Activated CD8-positive, alpha-beta memory T cell treated with anti-CD3 and anti-CD28 coated beads for 1 hour (primary cell): ENCODE measurements around the gene EXO1.
A peak's percentile ranks its signal among the peaks of the same experiment; 100 is the strongest.
"Not testable (repeated sequence)": the region's sequence is repeated elsewhere in the genome, so short reads cannot be mapped to it uniquely, and the experiment has no call there.

Experiments used
- DNase-seq, 2 donors: peaks; one replicate each; pipeline ENCODE4 v3.0.0-alpha.2; 2020; ENCODE audit warnings: low read depth in 1 of 2; ENCODE audit errors: extremely low read depth in 1 of 2

EXO1 gene

GRCh38 chr1:241847796-241848685 is at the start of gene EXO1:
EXO1 (plus strand) TSS chr1:241848204; CDS start chr1:241850426, 2,222 bp downstream.
- peak; percentile 66 to 79 for DNase-seq

GRCh38 chr1:241799416-241799815 is 48.6 kb upstream of the EXO1 start:
- DNase-seq: no peak

GRCh38 chr1:241800640-241801039 is 47.4 kb upstream of the EXO1 start:
- no peak for DNase-seq

- DNase-seq: no peak
Measured at GRCh38 chr1:241802863-241803262, 45.1 kb upstream of the EXO1 start.

- not testable (repeated sequence) for DNase-seq
Measured at GRCh38 chr1:241804706-241805105, 43.3 kb upstream of the EXO1 start.

GRCh38 chr1:241808265-241808664 is 39.7 kb upstream of the EXO1 start:
- no peak for DNase-seq

GRCh38 chr1:241810769-241811405 is 37.1 kb upstream of the EXO1 start:
- DNase-seq: no peak

GRCh38 chr1:241813768-241814320 is 34.2 kb upstream of the EXO1 start:
- DNase-seq: no peak

GRCh38 chr1:241816008-241816407 is 32.0 kb upstream of the EXO1 start:
- no peak for DNase-seq

GRCh38 chr1:241817331-241817792 is 30.6 kb upstream of the EXO1 start:
- no peak for DNase-seq

GRCh38 chr1:241817956-241818612 is 29.9 kb upstream of the EXO1 start:
- no peak for DNase-seq

- no peak for DNase-seq
Measured at GRCh38 chr1:241819340-241819866, 28.6 kb upstream of the EXO1 start.

- no peak for DNase-seq
Measured at GRCh38 chr1:241821363-241821762, 26.6 kb upstream of the EXO1 start.

GRCh38 chr1:241822846-241823245 is 25.2 kb upstream of the EXO1 start:
- no peak for DNase-seq

GRCh38 chr1:241823925-241824324 is 24.1 kb upstream of the EXO1 start:
- DNase-seq: no peak

GRCh38 chr1:241825581-241825980 is 22.4 kb upstream of the EXO1 start:
- DNase-seq: no peak

GRCh38 chr1:241826613-241827012 is 21.4 kb upstream of the EXO1 start:
- DNase-seq: not testable (repeated sequence)

GRCh38 chr1:241827264-241827663 is 20.7 kb upstream of the EXO1 start:
- DNase-seq: no peak

GRCh38 chr1:241828463-241829021 is 19.5 kb upstream of the EXO1 start:
- no peak for DNase-seq

GRCh38 chr1:241829468-241829867 is 18.5 kb upstream of the EXO1 start:
- DNase-seq: no peak
